SIG-M5 treated with dmso at 0.1 percent for 504 hours (cell line): ENCODE measurements around the gene TM9SF3.

ENCODE experiments used
- DNase-seq: peaks from one replicate; lab custom pipeline; 2025; ENCODE audit not compliant: unreplicated experiment; lab: John Stamatoyannopoulos, UW

TM9SF3 gene

DNA sequence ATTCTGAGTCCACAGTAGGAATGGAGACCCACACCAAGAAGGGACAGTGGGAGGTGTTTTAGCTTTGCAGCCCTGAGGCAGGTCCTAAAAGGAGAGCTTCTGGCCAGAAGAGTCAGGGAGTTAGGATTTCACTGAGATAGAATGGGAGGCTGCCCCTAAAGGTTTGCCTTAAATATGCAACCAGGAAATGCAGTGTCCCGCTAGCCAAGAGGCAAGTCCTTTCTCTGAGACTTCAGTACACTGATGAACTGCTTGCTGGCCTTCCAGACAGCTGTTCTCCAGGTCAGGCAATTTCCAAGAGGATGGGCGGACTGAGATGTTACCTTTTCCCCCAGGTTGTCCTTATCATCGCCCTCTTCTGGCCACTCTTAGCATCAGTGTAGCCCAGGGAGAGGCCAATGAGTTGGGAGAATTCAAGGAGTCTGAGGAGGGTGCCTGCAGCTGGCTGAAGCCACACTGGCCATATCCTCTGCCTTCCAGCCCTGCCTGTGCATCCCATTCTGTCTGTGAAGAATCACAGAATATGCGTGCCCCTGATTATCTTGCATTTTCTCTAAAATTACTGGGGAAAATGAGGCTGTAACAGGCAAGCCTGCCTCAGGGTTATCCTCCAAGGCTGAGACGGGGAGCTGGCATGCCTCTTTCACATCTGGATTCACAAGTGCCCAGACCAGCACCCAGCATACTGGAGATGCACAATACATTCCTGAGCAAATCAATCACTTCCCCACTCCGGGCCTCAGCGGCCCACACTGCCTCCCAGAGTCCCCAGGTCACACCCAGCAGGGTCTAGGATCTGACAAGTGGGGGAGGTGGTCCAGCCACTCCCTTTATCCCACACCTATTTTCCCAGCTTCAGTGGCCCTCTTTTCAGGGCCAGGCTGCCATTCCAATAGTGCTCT is 75.5 kb downstream of the TM9SF3 start:
- DNase-seq = peak; percentile 46

DNA sequence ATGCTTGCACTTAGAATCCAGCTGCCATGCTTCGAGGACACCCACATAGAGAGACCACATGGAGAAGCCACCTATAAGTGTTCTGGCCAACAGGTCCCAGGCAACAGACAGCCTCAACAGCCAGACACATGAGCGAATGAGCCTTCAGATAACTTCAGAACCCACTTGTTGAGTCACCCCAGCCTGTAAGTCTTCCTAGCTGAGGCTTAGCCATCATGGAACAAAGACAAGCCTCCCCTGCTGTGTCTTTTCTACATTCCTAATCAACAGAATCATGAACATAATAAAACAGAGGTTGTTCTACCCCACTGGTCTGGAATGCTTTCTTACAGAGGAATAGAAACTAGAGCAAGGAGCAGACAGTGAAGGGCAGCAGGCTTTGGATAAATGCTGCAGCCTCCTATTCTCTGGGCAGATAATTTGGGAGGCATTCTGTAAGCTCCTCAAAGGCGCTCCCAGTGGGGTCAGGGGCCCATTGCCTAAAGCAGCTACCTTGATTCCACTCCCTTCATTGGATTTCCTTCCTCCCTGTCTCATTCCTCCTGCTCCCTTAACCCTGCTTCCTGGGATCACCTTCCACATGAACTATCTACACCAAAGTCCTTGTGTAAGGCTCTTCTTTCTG is 77.7 kb downstream of the TM9SF3 start:
- DNase-seq = no peak

DNA sequence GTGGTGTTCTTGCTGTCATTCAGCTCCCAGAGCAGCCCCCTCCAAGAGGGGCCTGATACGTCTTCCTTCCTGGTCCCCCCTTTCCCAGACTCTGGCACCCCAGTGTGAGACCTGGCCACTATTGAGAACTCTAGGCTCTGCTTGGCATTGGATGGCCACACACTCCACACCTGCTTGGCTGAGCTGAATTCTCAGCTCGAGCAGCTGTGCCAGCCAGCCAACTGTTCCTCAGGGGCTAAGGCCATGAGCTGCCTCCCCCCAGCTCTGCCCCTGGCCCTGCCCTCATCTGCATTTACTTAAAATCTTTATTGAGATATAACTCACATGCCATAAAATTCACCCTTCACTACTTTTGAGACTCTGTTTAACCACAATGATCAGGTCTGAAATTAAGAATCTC is 79.8 kb downstream of the TM9SF3 start:
- no peak for DNase-seq

DNA sequence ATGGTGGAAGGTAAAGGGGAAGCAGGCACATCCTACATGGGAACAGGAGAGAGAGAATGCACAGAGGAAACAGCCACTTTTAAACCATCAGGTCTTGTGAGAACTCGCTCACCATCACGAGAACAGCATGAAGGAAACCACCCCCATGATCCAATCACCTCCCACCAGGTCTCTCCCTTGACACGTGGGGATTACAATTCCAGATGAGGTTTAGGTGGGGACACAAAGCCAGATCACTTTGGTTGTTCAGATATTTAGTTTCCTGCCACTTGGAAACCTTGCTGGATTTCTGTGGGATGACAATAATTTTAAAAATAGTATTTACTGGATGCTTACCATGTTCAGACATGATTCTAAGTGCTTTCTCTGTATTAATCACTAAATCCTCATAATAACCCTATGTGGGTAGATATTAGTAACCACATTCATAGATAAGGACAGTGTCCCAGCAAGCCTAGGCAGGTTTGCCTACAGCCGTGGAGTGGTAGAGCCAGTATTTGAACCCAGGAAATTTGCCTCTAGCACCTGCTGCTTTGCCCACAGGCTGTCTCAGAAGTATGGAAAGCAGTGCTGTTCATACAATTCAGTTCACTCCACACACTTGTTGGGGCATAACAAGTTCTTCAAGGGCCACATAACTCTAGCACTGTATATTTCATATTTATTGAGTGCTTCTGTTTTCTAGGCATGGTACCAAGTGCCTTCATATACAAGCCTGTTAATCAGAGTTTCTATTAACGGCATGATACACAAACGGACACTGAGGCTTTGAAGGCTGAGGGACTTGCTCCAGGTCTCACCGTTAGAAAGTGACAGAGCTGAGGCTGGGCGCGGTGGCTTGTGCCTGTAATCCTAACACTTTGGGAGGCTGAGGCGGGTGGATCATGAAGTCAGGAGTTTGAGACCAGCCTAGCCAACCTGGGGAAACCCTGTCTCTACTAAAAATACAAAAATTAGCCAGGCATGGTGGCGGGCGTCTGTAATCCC is 81.4 kb downstream of the TM9SF3 start:
- no peak for DNase-seq

DNA sequence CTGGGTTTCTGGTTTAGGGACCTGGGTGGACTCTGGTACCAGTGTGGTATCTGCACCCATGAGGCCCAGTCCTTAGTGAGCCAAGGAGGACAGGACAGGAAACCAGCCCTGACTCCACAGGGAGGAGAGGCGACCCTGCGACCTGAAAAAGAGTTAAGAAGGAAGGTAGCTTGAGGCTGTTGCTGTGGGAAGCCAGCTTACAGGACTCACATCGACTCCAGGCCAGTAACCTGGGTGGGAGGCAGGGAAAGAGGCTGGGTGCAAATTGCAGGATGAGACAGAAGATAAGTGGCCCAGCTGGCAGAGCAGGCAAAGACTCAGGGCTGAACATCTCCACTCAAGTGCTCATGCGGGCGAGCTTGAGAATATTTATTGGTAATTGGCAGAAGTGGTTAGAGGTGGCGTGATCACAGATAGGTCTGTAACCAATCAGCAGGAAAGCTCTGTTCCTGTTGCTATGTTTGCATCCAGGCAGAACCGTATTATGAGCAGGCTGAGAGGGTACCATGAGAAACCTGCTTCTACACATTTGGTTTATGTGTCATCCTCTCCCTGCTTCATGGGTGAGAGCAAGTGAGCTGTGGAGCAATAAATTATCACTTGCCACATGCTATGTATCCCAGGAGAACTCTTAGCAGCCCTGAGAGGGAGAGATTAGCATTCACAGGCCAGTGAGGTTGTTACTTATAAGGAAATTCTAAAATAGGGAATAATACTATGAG is 84.1 kb downstream of the TM9SF3 start:
- DNase-seq = no peak

DNA sequence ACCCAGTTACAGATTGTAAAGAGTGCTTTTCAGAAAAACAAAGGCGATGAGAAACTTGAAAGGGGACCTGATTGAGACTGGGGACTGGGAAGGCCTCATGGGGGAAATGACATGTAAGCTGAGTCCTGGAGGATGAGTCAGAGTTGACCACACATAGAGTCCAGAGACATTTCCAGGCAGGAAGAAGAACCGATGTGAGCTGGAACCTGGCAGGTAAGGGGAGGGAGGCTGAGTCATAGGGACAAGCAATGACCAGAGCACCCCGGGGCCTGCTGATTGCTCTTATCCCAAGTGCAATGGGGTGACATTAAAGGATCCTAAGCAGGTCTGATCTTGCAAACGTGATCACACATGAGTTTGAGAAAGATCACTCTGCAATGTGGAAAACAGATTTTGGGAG is 84.8 kb downstream of the TM9SF3 start:
- no peak for DNase-seq

DNA sequence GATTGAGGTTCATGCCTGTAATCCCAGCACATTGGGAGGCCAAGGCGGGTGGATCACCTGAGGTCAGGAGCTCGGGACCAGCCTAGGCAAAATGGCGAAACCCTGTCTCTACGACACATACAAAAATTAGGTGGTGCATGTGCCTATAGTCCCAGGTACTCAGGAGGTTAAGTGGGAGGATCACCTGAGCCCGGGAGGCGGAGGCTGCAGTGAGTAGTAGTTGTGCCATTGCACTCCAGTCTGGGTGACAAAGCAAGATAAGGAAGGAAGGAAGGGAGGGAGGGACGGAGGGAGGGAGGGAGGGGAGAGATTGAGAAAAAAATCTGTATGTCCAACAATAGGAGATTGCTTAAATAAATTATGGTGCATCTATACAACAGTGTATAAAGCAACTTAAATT is 86.3 kb downstream of the TM9SF3 start:
- DNase-seq = no peak

DNA sequence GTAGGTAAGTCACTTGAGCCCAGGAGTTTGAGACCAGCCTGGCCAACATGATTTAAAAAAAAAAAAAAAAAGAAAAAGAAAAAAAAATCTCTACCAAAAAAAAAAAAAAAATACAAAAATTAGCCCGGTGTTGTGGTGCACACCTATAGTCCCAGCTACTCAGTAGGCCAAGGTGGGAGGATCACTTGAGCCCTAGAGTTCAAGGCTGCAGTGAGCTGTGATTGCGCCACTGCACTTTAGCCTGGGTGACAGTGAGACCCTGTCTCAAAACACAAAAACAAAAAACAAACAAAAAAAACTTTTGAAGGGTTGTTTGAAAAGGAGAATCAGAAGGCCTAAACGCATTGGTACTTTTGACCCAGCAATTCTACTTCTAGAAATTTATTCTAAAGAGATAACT is 86.8 kb downstream of the TM9SF3 start:
- no peak for DNase-seq

DNA sequence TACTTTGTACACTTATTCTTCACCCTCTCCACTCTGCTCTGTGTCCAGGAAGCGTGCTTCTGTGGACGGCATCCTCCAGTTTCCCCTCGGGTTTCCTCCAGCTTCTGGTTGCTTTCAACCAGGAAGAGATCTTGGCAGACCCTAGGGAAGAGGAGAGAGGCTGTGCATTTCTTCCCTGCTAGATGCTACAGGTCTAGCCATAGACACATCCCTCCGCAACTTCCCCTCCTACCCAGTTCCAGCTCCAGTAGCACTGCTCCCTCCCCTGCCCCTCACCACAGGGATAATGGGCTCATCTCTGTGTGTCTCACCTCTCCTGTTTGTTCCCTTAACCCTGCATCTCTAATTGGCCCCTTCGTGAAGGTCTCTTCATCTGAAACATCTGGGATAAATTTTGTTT is 89.4 kb downstream of the TM9SF3 start:
- no peak for DNase-seq

DNA sequence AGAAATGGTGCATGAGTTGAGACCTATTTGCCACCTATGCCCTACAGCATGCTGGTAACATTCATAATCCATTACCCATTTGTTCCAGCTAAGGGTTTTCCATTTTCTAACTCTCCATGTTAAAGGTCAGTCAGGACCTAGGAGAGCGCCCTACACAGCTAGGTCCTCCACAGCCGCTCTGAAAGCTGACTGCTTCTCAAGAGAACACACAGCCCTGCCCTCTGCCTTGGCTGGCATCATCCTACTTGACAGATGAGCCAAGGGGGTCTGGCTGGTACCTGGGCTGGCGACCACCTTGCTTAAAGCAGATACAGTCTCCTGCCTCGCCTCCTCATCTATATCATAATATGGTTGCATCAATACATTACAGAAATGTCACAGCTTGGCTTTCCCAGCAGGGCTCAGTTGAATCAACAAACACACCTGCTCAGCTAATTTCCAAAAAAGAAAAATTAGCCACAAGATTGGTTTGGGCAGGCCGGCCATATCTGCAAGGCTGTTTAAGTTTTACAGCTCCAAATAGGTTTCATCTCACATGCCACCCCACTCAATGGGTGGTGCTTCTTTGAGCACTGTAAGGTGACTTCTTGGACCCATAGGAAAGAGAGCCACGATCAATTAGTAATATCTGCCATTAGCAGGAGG is 90.4 kb downstream of the TM9SF3 start:
- no peak for DNase-seq

DNA sequence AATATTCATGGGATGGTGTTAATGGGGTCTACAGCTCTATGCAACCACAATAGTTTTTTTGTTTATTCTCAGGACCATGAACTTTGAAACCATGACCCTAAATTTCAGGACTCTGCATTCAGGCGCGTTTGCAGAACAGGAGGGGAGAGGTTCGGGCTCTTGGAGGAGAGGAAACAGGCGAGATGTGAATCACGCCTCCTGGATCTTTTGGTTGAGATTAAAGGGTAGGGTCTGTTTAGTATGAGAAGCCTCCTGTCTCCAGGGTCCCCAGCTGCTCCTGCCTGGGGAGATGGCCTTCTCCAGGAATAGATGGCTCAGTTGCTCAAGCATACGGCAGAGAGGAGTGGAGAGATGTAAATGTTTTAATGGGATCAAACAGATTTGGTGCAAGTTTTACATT is 91.3 kb downstream of the TM9SF3 start:
- no peak for DNase-seq

DNA sequence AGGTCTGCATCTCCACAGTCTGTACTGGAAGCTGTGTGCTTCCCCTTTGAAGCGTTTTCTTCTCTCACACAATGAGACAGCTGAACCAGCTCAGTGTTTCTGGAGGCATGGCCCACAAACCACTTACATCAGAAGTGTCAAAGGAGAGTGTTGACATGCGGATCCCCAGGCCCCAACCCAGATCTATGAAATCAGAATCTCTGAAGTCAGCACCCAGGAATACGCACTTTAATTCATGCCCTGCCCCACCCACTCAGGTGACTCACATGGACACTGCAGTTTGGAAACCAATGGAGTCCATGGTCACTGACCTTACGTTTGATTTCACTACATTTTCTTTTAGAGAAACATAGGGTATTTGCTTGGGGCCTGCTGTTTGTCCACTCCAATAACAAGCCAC is 92.1 kb downstream of the TM9SF3 start:
- DNase-seq = no peak

DNA sequence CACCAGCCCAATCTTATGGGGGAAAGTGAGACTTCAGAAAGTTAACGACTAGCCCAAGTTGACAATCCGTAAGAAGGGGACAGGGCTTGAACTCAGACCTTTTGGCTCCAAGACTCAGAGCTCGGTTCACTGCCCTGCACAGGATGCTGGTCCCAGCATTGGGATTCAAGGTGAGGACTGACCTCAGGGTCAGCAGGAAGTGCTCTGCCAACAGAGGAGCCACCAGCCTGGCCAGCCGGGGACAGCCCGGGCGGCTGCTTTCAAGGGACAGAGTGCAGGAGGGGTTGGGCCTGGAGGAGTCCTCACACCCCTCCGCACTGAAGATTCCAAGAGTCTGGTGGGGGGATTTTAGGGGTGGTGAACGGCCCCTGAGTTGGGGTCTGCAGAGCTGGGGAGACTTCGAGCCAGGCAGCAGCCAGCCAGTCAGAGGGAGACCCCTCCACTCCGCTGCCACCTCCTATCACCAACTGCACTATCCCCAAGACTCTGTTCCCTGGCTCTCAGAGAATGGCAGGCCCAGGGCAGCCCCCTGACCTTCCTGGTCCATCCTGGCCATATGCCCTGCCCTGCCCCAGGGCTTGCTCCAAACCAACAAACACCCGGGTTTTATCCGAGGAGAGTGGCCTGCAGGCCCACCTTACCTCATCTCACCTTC is 92.8 kb downstream of the TM9SF3 start:
- no peak for DNase-seq

DNA sequence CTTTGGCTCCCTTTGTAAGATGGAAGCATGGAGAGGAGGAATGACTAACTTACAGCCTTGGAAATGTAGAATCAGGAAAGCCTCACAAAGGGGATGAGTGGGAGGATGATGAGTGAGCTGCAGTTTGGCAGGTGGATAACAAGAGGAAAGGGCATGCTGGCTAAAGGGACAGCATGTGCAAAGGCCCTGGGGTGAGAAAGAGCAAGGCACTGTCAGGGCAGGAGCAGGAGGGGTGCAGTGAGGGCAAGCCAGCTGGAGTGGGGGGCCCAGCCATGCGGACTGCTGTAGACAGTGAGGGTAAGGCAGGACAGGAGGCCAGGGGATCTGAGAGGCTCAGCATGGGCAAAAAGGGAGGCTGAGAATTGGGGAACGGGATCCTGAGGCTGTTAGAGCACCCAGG is 93.6 kb downstream of the TM9SF3 start:
- DNase-seq = no peak

DNA sequence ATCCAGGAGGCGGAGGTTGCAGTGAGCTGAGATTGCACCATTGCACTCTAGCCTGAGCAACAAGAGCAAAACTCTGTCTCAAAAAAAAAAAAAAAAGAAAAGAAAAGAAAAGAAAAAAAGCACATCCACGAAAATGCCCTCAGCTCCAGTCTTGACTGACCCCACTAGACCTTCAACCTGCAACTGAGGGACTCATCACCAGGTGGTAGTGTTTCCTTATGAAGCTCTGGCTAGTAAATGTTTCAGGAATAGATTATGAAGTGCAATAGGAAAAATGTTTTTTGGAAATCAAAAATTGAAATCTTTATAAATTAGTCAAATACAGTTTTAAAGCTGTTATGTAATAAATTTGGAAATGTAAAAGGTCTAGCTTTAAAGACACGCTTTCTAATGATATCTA is 95.5 kb downstream of the TM9SF3 start:
- no peak for DNase-seq

DNA sequence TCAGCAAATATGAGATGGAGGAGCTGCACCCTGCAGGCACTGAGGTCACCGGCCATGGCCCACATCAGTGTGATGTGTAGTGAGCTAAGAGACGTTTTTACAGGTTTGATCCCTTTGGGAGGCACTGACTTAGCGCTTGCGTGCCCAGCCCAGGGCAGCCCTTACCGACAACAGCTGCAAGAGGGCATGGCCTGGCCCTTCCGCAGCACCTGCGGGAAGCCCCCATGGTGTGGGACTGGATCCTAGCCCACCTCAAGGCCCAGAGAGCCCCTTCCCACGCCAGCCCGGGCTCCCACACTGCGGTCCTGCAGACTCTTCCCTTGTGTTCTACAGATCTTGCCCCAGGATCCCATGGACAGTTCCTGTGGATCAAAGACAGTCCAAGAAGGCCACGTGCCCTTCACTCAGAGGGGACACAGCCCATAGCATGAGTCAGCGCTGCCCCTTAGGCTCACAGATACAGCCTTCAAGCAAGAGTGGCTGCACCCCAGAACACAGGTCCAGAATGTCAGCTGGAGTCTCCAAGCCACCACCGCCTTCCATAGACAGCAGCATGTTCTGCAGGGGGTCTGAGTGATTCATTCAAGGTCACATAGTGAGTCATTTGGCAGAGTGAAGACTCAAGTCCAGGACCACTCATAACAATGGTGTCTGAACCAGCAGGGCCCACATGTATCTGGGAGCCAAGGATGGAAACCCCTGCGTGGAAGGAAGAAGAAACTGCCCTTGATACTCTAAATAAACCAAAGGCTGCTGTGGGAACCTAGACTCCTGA is 98.5 kb downstream of the TM9SF3 start:
- no peak for DNase-seq

DNA sequence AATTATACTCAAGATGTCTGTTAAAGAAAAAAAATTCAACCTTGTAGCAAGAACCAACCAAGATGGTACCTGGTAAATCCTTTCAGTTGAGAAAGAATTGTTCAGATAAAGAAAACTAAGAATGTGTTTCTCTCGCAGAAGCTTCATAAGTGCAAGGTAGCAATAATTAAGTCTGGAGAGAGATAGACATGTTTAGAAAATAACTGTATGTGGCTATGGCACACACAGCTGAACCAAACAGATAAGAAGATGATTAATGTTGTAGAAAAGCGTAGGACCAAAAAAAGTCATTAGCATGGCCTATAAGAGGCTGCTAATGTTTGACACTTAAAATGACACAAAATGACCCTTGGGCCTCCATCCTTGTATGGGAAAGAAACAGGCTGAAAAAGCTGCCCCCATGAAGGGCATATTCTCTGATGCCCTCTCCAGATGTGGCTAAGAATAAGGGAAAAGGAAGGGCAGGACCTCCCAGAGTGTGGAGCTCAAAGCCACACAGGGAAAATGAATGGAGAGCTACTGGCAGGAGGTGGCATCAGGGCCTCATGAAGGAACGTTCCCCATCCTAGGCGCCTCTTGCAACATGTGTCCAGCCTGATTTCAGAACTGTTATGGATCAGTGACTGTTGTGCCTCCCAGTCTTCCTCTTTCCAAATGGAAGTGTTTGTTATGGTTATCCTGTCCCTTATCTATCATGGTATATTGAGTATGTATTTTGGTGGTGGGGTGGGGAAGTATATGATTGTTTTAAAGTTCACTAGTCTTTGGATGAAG is 103.8 kb downstream of the TM9SF3 start:
- no peak for DNase-seq

DNA sequence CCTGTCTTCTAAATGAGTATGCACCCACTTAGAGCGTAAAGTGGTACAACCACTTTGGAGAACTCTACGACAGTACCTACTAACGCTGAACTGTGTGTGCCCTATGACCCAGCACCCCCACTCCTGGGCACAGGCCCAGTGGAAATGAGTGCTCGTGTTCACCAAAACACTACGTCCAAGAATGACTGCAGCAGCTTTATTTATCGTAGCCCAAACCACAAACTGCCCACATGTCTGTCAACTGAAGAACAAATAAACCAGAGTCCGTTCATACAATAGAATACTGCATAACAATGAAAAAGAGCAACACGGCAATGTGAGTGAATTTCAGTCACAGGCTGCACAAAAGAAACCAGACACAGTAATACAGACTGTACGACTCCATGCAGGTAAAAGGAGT is 108.5 kb downstream of the TM9SF3 start:
- DNase-seq = no peak
